Activated CD4-positive, alpha-beta T cell treated with anti-CD3 and anti-CD28 coated beads for 36 hours (primary cell): ENCODE measurements around the gene DMRTA2. TPM values are rescaled to one million over a fixed set of nuclear protein-coding genes. Genes with fewer than 3 reads are reported as not detected.
"Not testable (repeated sequence)": the region's sequence is repeated elsewhere in the genome, so short reads cannot be mapped to it uniquely, and the experiment has no call there.

Experiments
- ATAC-seq: fragments of 200-7000 bp; cut with Tn5 transposase; one replicate; pipeline ENCODE4 v1.10.0; 2021; ENCODE audit warnings: mild to moderate bottlenecking, moderate library complexity
- CTCF ChIA-PET: fragments of 350-600 bp; sonication (Branson Sonifier 250); formaldehyde crosslinking; loops from one replicate; lab custom pipeline; 2021; ENCODE audit warnings: antibody characterized with exemption; lab: Charles Lee
- POLR2A ChIA-PET: fragments of 350-600 bp; sonication (Branson Sonifier 250); formaldehyde crosslinking; loops from one replicate; lab custom pipeline; 2021; ENCODE audit warnings: antibody characterized with exemption, inconsistent platforms; lab: Charles Lee
- DNase-seq: peaks from one replicate; pipeline ENCODE4 v3.0.0-alpha.2; 2020
- H3K27ac Mint-ChIP-seq: one replicate; pipeline ENCODE4 v1.8.0; 2021; ENCODE audit warnings: mixed read lengths
- H3K27me3 Mint-ChIP-seq: one replicate; pipeline ENCODE4 v1.8.0; 2021; ENCODE audit warnings: mixed read lengths
- H3K36me3 Mint-ChIP-seq: one replicate; pipeline ENCODE4 v1.8.0; 2021; ENCODE audit warnings: low read depth, mixed read lengths
- H3K4me1 Mint-ChIP-seq: one replicate; pipeline ENCODE4 v1.8.0; 2021; ENCODE audit warnings: mixed read lengths
- H3K4me3 Mint-ChIP-seq: one replicate; pipeline ENCODE4 v1.8.0; 2021; ENCODE audit warnings: mild to moderate bottlenecking, moderate library complexity, mixed read lengths
- H3K9me3 Mint-ChIP-seq: one replicate; pipeline ENCODE4 v1.8.0; 2021; ENCODE audit warnings: low read depth, mixed read lengths
- intact Hi-C, 2 experiments: fragments of 100-400 bp; cut with DNase I in 1 of 2; cut with micrococcal nuclease in 1 of 2; formaldehyde crosslinking; loops; one replicate each; pipeline versions ENCODE4 v1.14.2 to v1.15.1; 2022 to 2024; cut with DNase I, micrococcal nuclease
- total RNA-seq, 2 experiments: library from RNA; stranded (reverse); gene quantifications; one replicate each; pipeline ENCODE4 v1.2.3, GENCODE V29; 2021

Gene DMRTA2
- total RNA-seq, 2 experiments from 2014 or later = not detected

DNA sequence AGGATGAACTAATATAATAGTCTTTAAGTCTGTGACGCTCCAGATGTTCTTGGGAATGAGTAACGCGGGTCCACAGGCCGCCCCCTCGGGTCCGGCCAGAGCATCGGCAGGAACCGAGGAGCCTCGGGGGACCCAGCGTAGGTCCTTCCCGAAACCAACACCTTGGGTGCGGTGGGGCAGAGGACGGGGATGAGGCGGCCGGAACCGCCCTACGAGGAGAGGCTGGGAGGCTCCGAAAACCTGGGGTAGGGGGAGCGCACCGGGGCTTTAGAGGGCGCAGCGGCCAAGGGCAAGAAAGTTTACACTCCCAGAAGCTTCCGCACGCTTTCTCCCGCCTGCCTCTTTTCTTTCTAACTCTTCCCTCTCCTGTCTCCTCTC, 7.1 kb downstream of the DMRTA2 start:
- no peaks in the 10 kb centered on the region for H3K36me3 Mint-ChIP-seq
- no peak overlapping the region for H3K27ac Mint-ChIP-seq
- H3K27me3 Mint-ChIP-seq = peaks cover 57% of the 10 kb centered on the region
- CTCF ChIA-PET = no interaction called here
- no peak overlapping the region for H3K4me3 Mint-ChIP-seq
- peaks cover 20% of the 10 kb centered on the region for H3K4me1 Mint-ChIP-seq
- no peak for DNase-seq
- no peak for ATAC-seq
- intact Hi-C loops = no loop called here
- no peaks in the 10 kb centered on the region for H3K9me3 Mint-ChIP-seq
- POLR2A ChIA-PET = no interaction called here

DNA sequence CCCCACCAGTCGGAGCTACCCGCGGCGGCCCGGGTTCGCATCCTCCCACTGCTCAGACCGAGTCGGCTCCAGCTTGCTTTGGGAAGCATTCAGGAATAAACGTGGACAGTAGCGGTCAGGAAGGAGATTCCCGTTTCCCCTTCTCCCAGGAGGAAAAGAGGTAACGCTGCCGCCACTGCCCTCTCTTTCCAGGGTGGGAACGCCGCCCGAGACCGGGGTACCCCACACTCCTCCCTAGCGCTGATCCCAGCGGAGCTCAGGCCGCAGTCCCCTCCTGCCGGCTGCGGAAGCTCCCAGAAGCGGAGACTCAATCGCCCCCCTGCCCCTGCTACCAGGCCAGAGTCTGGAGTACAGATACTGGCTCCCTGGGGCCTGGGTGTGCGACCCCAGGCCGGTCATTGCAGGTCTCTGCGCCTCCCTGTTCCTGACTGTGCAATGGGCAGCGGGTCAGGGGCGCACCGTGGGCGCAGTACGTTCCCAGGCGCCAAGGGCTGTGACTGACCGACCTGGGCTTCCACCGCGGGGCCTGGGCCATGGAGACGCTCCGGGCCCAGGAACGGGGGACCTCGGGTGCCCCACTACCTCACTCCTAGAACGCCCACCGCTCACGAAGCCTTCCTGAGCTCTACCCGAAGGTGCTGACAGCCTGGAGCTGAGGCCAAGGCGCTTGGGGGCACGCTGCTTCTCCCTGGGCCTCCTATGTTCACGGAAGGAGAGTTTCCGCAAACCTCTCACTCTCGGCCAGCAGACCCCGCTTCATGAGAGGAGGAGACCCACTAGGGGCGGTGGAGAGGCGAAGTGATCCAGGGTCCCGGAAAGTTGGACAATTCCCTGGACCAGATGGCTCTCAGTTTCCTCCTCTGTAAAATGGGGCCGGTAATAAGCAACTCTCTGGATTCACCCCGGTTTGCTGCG, 7.8 kb downstream of the DMRTA2 start:
- ChIA-PET CTCF (no interaction called here), POLR2A (no interaction called here)
- no peaks in the 10 kb centered on the region for H3K9me3 Mint-ChIP-seq
- no peak for DNase-seq
- H3K4me3 Mint-ChIP-seq = no peak overlapping the region
- H3K36me3 Mint-ChIP-seq = no peaks in the 10 kb centered on the region
- peaks cover 59% of the 10 kb centered on the region for H3K27me3 Mint-ChIP-seq
- H3K4me1 Mint-ChIP-seq = peaks cover 18% of the 10 kb centered on the region
- intact Hi-C loops = no loop called here
- H3K27ac Mint-ChIP-seq = no peak overlapping the region
- no peak for ATAC-seq

GRCh38 chr1:50414853-50415234, 8.4 kb downstream of the DMRTA2 start:
- intact Hi-C loops = no loop called here
- ChIA-PET POLR2A (no interaction called here), CTCF (interaction anchor here (0.9 kb wide), 1 partner anchor 14 kb away, joined by 4 read pairs; no protein-coding TSS in a partner anchor)
- no peak for ATAC-seq
- Mint-ChIP-seq H3K27me3 (peaks cover 57% of the 10 kb centered on the region), H3K9me3 (no peaks in the 10 kb centered on the region), H3K36me3 (no peaks in the 10 kb centered on the region), H3K27ac (no peak overlapping the region), H3K4me1 (peaks cover 12% of the 10 kb centered on the region), H3K4me3 (no peak overlapping the region)
- no peak for DNase-seq

DNA sequence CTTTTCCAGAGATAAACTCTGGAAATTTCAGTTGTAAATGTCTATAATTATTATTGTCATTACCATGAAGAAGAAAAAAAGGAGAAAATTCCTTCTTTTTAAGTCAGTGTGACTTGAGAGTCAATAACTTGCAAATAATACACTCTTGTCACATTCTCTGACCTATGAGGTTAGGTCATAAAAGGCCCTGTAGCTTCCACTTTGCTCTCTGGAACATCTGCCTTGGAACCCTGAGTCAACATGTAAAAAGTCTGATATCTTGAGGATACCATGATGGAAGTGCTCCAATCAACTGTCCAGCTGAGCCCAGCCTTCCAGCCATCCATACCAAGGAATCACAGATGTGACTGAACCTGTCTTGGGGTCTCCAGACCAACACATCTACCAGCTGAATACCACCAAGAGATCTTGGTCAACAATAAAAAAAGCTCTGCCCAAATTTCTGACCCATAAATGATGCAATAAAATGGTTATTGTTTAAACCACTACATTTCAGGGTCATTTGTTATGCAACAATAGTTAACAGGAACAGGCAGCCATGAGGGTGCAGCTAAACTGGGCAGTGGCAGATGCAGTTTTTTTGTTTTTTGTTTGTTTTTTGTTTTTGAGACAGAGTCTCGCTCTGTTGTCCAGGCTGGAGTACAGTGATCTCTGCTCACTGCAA, 10.3 kb downstream of the DMRTA2 start:
- no peaks in the 10 kb centered on the region for H3K36me3 Mint-ChIP-seq
- peaks cover 7% of the 10 kb centered on the region for H3K4me1 Mint-ChIP-seq
- no peak for ATAC-seq
- H3K27ac Mint-ChIP-seq = no peak overlapping the region
- no peak overlapping the region for H3K4me3 Mint-ChIP-seq
- intact Hi-C loops = no loop called here
- H3K27me3 Mint-ChIP-seq = peaks cover 54% of the 10 kb centered on the region
- no peaks in the 10 kb centered on the region for H3K9me3 Mint-ChIP-seq
- CTCF ChIA-PET = interaction anchor here (0.9 kb wide), 1 partner anchor 11 kb away, joined by 3 read pairs; no protein-coding TSS in a partner anchor
- POLR2A ChIA-PET = no interaction called here
- DNase-seq = no peak

GRCh38 chr1:50405814-50406213, 17.4 kb downstream of the DMRTA2 start:
- H3K36me3 Mint-ChIP-seq = no peaks in the 10 kb centered on the region
- DNase-seq (no peak), ATAC-seq (no peak)
- H3K27me3 Mint-ChIP-seq = peaks cover 40% of the 10 kb centered on the region
- CTCF ChIA-PET = no interaction called here
- no peaks in the 10 kb centered on the region for H3K9me3 Mint-ChIP-seq
- POLR2A ChIA-PET = no interaction called here
- no peak overlapping the region for H3K4me3 Mint-ChIP-seq
- no peak overlapping the region for H3K27ac Mint-ChIP-seq
- no peaks in the 10 kb centered on the region for H3K4me1 Mint-ChIP-seq
- intact Hi-C loops = no loop called here

GRCh38 chr1:50393522-50394120, 29.6 kb downstream of the DMRTA2 start:
- no peaks in the 10 kb centered on the region for H3K4me1 Mint-ChIP-seq
- no peak overlapping the region for H3K4me3 Mint-ChIP-seq
- ChIA-PET POLR2A (no interaction called here), CTCF (interaction anchor here (0.6 kb wide), 1 partner anchor 39 kb away, joined by 3 read pairs; no protein-coding TSS in a partner anchor)
- H3K9me3 Mint-ChIP-seq = no peaks in the 10 kb centered on the region
- no peaks in the 10 kb centered on the region for H3K36me3 Mint-ChIP-seq
- DNase-seq (no peak), ATAC-seq (no peak)
- intact Hi-C loops = no loop called here
- H3K27ac Mint-ChIP-seq = no peak overlapping the region
- peaks cover 16% of the 10 kb centered on the region for H3K27me3 Mint-ChIP-seq

- CTCF ChIA-PET, intact Hi-C loops, H3K9me3 Mint-ChIP-seq, H3K27me3 Mint-ChIP-seq, POLR2A ChIA-PET, ATAC-seq, DNase-seq, H3K4me3 Mint-ChIP-seq, H3K4me1 Mint-ChIP-seq, H3K27ac Mint-ChIP-seq, H3K36me3 Mint-ChIP-seq: not testable (repeated sequence)
These were observed 41.7 kb downstream of the DMRTA2 start for GRCh38 chr1:50381551-50381950.

- ATAC-seq (no peak), DNase-seq (no peak)
- intact Hi-C loops = no loop called here
- Mint-ChIP-seq H3K9me3 (no peaks in the 10 kb centered on the region), H3K36me3 (no peaks in the 10 kb centered on the region), H3K4me3 (no peak overlapping the region), H3K27me3 (peaks cover 15% of the 10 kb centered on the region), H3K27ac (no peak overlapping the region), H3K4me1 (no peaks in the 10 kb centered on the region)
- ChIA-PET POLR2A (no interaction called here), CTCF (interaction anchor here (1.1 kb wide), 1 partner anchor 244 kb away, joined by 3 read pairs; no protein-coding TSS in a partner anchor)
These were observed 44.5 kb downstream of the DMRTA2 start for GRCh38 chr1:50378770-50379169.

- intact Hi-C loops = no loop called here
- H3K27ac Mint-ChIP-seq = no peak overlapping the region
- no peaks in the 10 kb centered on the region for H3K9me3 Mint-ChIP-seq
- DNase-seq (no peak), ATAC-seq (no peak)
- ChIA-PET CTCF (interaction anchor here (1.5 kb wide), 1 partner anchor 25 kb away, joined by 3 read pairs; no protein-coding TSS in a partner anchor), POLR2A (no interaction called here)
- peaks cover 29% of the 10 kb centered on the region for H3K27me3 Mint-ChIP-seq
- H3K4me3 Mint-ChIP-seq = no peak overlapping the region
- no peaks in the 10 kb centered on the region for H3K36me3 Mint-ChIP-seq
- no peaks in the 10 kb centered on the region for H3K4me1 Mint-ChIP-seq
These were observed 49.7 kb downstream of the DMRTA2 start for GRCh38 chr1:50373532-50373931.

- ATAC-seq (no peak), DNase-seq (no peak)
- Mint-ChIP-seq H3K27ac (no peak overlapping the region), H3K9me3 (no peaks in the 10 kb centered on the region), H3K4me1 (peaks cover 3% of the 10 kb centered on the region), H3K27me3 (peaks cover 31% of the 10 kb centered on the region), H3K36me3 (no peaks in the 10 kb centered on the region), H3K4me3 (no peak overlapping the region)
- intact Hi-C loops = no loop called here
- POLR2A ChIA-PET = no interaction called here
- CTCF ChIA-PET = interaction anchor here (1.2 kb wide), 1 partner anchor 753 kb away, joined by 3 read pairs; no protein-coding TSS in a partner anchor
These were observed 51.5 kb downstream of the DMRTA2 start for GRCh38 chr1:50371749-50372148.

DNA sequence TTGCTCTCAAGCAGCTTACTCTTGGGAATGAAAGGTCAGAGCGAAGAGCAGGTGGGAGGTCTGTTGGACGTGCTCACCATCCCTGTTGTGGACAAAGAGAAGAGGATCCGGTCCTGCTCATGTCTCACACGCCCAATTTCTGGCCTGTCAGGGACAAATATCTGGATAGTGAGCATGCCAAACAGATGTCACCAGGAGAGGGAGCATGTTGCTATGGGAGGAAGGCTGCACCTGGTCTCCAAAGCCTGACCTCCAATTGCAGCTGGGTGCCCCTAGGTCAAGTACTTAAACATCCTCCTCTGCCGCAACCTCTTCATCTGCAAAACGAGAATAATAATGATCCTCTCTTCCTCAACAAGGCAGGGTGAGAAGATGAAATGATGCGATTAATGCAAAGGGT, 53.4 kb downstream of the DMRTA2 start:
- Mint-ChIP-seq H3K36me3 (no peaks in the 10 kb centered on the region), H3K27ac (no peak overlapping the region), H3K4me1 (peaks cover 3% of the 10 kb centered on the region), H3K9me3 (no peaks in the 10 kb centered on the region), H3K27me3 (peaks cover 32% of the 10 kb centered on the region), H3K4me3 (no peak overlapping the region)
- ChIA-PET CTCF (no interaction called here), POLR2A (no interaction called here)
- ATAC-seq (no peak), DNase-seq (no peak)
- intact Hi-C loops = loop anchor here (2.0 to 5.0 kb wide), 3 partner anchors 335 to 822 kb away; no protein-coding TSS in a partner anchor
